MM.1S (cell line): ENCODE data around the gene RAB8A.

Experiments used
- DNase-seq: peaks from one replicate; pipeline ENCODE4 v3.0.0-alpha.2; 2015
- H2AFZ ChIP-seq: fragments of 300-600 bp; sonication (generic); 2 replicates; pipeline ENCODE4 v1.6.0; 2016; ENCODE audit warnings: antibody characterized with exemption, low read length
- H3F3A ChIP-seq: fragments of 300-600 bp; sonication (generic); 2 replicates; pipeline ENCODE4 v1.6.1; 2016; ENCODE audit warnings: mild to moderate bottlenecking, antibody characterized with exemption, low read length, moderate library complexity, mixed read lengths; ENCODE audit not compliant: insufficient read depth
- H3K27ac ChIP-seq: fragments of 300-600 bp; sonication (generic); 2 replicates; pipeline ENCODE4 v1.5.1; 2016; ENCODE audit warnings: mild to moderate bottlenecking, low read length
- H3K27me3 ChIP-seq: fragments of 300-600 bp; sonication (generic); replicated peaks from 2 replicates; pipeline ENCODE4 v1.6.0; 2016; ENCODE audit warnings: low read length; ENCODE audit not compliant: insufficient read depth
- H3K36me3 ChIP-seq: fragments of 300-600 bp; sonication (generic); replicated peaks from 2 replicates; pipeline ENCODE4 v1.6.1; 2016; ENCODE audit warnings: mild to moderate bottlenecking, low read length, mixed read lengths; ENCODE audit not compliant: insufficient read depth
- H3K4me1 ChIP-seq: fragments of 300-600 bp; sonication (generic); 2 replicates; pipeline ENCODE4 v1.6.1; 2016; ENCODE audit warnings: low read length, mixed read lengths
- H3K4me2 ChIP-seq: fragments of 300-600 bp; sonication (generic); 2 replicates; pipeline ENCODE4 v1.6.0; 2016; ENCODE audit warnings: low read depth, low read length
- H3K4me3 ChIP-seq: fragments of 300-600 bp; sonication (generic); 2 replicates; pipeline ENCODE4 v1.5.1; 2016; ENCODE audit warnings: low read length, mixed read lengths
- H3K79me2 ChIP-seq: fragments of 300-600 bp; sonication (generic); 2 replicates; pipeline ENCODE4 v1.6.1; 2016; ENCODE audit warnings: mixed run types, low read length, mixed read lengths
- H3K9ac ChIP-seq: fragments of 300-600 bp; sonication (generic); 2 replicates; pipeline ENCODE4 v1.6.1; 2016; ENCODE audit warnings: low read length, mixed read lengths
- H3K9me2 ChIP-seq: fragments of 300-600 bp; sonication (generic); replicated peaks from 2 replicates; pipeline ENCODE4 v1.6.1; 2016; ENCODE audit warnings: mild to moderate bottlenecking, low read length, mixed read lengths; ENCODE audit not compliant: insufficient read depth
- H3K9me3 ChIP-seq: fragments of 300-600 bp; sonication (generic); replicated peaks from 2 replicates; pipeline ENCODE4 v1.6.1; 2016; ENCODE audit warnings: mild to moderate bottlenecking, low read length, mixed read lengths; ENCODE audit not compliant: insufficient read depth
- H4K20me1 ChIP-seq: fragments of 300-600 bp; sonication (generic); 2 replicates; pipeline ENCODE4 v1.6.1; 2016; ENCODE audit warnings: mild to moderate bottlenecking, low read length, moderate library complexity, mixed read lengths; ENCODE audit not compliant: insufficient read depth
- EZH2 ChIP-seq: fragments of 300-600 bp; sonication (generic); optimal IDR thresholded peaks from 2 replicates; pipeline ENCODE3; 2017; ENCODE audit warnings: low read depth, mild to moderate bottlenecking, antibody characterized with exemption, low read length, mixed read lengths
- EZH2phosphoT487 ChIP-seq: fragments of 300-600 bp; sonication (generic); IDR thresholded peaks from 2 replicates; pipeline ENCODE4 v1.6.1; 2018; ENCODE audit warnings: antibody characterized with exemption, low read length
- TF ChIP-seq, protein P1 (sequence below): fragments of 300-600 bp; sonication (generic); IDR thresholded peaks from 2 replicates; pipeline ENCODE4 v1.5.1; 2016; ENCODE audit warnings: antibody characterized with exemption, low read length, mixed read lengths

Gene RAB8A

DNA sequence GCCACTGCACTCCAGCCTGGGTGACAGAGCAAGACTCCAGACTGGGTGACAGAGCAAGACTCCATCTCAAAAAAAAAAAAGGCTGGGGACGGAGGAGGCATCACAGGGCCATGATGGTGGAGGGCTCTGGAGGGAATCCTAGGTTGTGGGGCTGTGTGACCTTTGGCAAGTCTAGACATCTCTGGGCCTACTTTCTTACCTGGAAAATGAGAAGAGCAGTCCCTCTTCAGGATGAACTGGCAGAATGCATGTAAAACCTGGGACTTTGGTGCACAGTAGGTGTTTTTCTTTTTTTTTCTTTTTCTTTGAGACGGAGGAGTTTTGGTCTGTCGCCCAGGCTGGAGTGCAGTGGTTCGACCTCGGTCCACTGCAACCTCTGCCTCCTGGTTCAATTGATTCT lies 48.0 kb downstream of the RAB8A start:
- no peak overlapping the region for H2AFZ ChIP-seq
- no peaks in the 10 kb centered on the region for H4K20me1 ChIP-seq
- no peak overlapping the region for H3K4me3 ChIP-seq
- peaks cover 33% of the 10 kb centered on the region for H3K4me1 ChIP-seq
- H3K27me3 ChIP-seq, result no peaks in the 10 kb centered on the region
- H3K9ac ChIP-seq, result no peak overlapping the region
- H3K4me2 ChIP-seq, result no peak overlapping the region
- H3F3A ChIP-seq, result peaks cover 67% of the 10 kb centered on the region
- peaks cover 17% of the 10 kb centered on the region for H3K36me3 ChIP-seq
- peaks cover 10% of the 10 kb centered on the region for H3K79me2 ChIP-seq
- H3K9me2 ChIP-seq, result no peaks in the 10 kb centered on the region
- no peaks in the 10 kb centered on the region for H3K9me3 ChIP-seq
- H3K27ac ChIP-seq, result peak overlapping the region; percentile 52; the same call in 1 of the 2 replicates
- DNase-seq, result no peak
- no peak for TF ChIP-seq EZH2phosphoT487
- no peak for TF ChIP-seq EZH2
- TF ChIP-seq, protein P1, sequence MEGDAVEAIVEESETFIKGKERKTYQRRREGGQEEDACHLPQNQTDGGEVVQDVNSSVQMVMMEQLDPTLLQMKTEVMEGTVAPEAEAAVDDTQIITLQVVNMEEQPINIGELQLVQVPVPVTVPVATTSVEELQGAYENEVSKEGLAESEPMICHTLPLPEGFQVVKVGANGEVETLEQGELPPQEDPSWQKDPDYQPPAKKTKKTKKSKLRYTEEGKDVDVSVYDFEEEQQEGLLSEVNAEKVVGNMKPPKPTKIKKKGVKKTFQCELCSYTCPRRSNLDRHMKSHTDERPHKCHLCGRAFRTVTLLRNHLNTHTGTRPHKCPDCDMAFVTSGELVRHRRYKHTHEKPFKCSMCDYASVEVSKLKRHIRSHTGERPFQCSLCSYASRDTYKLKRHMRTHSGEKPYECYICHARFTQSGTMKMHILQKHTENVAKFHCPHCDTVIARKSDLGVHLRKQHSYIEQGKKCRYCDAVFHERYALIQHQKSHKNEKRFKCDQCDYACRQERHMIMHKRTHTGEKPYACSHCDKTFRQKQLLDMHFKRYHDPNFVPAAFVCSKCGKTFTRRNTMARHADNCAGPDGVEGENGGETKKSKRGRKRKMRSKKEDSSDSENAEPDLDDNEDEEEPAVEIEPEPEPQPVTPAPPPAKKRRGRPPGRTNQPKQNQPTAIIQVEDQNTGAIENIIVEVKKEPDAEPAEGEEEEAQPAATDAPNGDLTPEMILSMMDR, result no peak

DNA sequence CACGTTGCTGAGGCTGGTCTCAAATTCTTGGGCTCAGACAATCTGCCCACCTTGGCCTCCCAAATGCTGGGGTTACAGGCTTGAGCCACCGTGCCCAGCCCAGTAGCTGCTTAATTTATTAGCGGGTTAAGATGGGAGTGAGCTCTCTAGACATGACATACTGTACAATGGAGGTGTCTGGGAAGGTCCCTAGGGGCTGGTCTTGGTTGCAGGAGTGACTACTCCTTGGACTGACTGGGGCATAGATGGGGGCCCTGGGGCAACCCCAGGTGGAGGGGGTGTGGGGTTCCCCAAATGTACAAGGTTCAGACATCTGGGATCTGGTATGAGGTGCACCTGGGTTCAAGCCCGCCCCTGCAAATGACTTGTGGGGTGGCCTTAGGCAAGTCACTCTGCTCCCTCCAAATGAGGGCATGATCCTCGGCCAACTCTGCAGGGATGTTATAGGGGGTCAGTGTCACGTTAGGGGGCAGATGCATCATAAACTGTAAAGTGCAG lies 48.8 kb downstream of the RAB8A start:
- peak overlapping the region; percentile 5; the same call in 1 of the 2 replicates for H3K4me2 ChIP-seq
- no peaks in the 10 kb centered on the region for H3K9me3 ChIP-seq
- H3K36me3 ChIP-seq, result peaks cover 16% of the 10 kb centered on the region
- no peak overlapping the region for H3K9ac ChIP-seq
- peaks cover 10% of the 10 kb centered on the region for H3K79me2 ChIP-seq
- TF ChIP-seq EZH2phosphoT487 (no peak), EZH2 (no peak)
- TF ChIP-seq, protein P1, result no peak
- peak overlapping the region; percentile 52; the same call in 1 of the 2 replicates for H3K27ac ChIP-seq
- H2AFZ ChIP-seq, result no peak overlapping the region
- peaks cover 25% of the 10 kb centered on the region for H3K4me1 ChIP-seq
- no peaks in the 10 kb centered on the region for H3K9me2 ChIP-seq
- no peaks in the 10 kb centered on the region for H3K27me3 ChIP-seq
- H4K20me1 ChIP-seq, result no peaks in the 10 kb centered on the region
- H3F3A ChIP-seq, result peaks cover 58% of the 10 kb centered on the region
- H3K4me3 ChIP-seq, result no peak overlapping the region
- DNase-seq, result no peak

DNA sequence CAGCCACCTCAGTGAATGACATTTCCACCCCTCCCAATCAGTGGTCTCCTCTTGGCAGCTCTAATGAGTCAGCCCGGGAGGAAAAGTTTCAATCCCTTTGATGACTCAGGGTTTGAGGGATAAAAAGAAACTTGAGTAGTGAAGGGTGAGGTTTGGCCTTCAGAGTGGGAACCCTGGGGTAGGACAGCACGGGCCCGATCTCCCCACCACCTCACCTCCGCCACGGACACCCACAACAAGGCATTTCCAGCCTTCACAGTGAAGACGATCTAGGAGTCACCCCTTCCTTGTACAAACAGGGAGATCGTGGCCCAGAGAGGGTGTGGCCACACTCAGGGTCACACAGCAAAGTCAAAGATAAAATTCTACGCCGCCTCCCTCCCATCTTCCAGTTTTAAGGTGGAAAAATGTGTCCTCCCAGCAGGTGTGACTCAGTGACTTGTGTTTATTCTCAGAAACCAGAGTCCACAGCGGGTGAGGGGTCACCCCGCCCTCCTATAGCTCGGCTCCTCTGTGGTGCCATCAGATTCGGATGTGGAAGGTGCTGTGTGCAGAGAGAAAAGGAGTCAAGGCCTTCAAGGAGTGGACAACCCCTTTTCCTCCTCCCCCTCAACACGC lies 49.4 kb downstream of the RAB8A start:
- Histone ChIP-seq H3K79me2 (peaks cover 10% of the 10 kb centered on the region), H3K9me2 (no peaks in the 10 kb centered on the region), H3K9ac (no peak overlapping the region), H3K4me3 (no peak overlapping the region), H2AFZ (no peak overlapping the region), H4K20me1 (no peaks in the 10 kb centered on the region), H3K4me1 (peaks cover 23% of the 10 kb centered on the region), H3K9me3 (no peaks in the 10 kb centered on the region), H3K4me2 (peak overlapping the region; percentile 5; the same call in 1 of the 2 replicates), H3K36me3 (peaks cover 16% of the 10 kb centered on the region), H3K27me3 (no peaks in the 10 kb centered on the region), H3F3A (peaks cover 56% of the 10 kb centered on the region), H3K27ac (peak overlapping the region; percentile 52; the same call in 1 of the 2 replicates)
- TF ChIP-seq EZH2phosphoT487, result no peak
- no peak for TF ChIP-seq EZH2
- TF ChIP-seq, protein P1, result no peak
- DNase-seq, result no peak
